HL-60/S4 treated with retinoic acid at 250 ng/mL for 4 days and 3 days (cell line): ENCODE measurements around the gene RHOB.

Experiments
- in situ Hi-C: fragments of 300-500 bp; cut with MboI; formaldehyde crosslinking; loops from 2 replicates; pipeline ENCODE4 v1.7.0; 2022; ENCODE audit warnings: low sequenced_read_pairs

The RHOB gene

GRCh38 chr2:20451000-20451290, 4.1 kb downstream of the RHOB start:
- in situ Hi-C loops, result loop anchor here (10.0 kb wide), 1 partner anchor 194 kb away; no protein-coding TSS in a partner anchor

DNA sequence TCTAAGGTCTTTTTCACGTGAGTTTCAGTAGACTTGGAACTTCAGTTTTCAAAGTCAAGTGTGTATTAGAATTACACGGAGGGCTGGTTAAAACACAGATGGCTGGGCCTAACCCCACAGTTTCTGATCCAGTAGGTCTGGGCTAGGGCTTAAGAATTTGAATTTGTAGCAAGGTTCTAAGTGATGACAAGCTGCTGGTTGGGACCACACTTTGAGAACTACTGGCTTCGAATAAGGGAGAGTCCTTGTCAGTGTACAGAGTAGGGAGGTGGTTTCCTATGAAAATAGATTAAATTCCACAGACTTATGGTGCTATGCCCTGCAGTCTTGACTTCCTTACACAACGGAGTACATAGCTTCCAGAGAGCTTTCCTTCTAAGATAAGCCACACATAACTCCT, 4.5 kb downstream of the RHOB start:
- in situ Hi-C loops, result loop anchor here (10.0 kb wide), 1 partner anchor 193 kb away; no protein-coding TSS in a partner anchor

DNA sequence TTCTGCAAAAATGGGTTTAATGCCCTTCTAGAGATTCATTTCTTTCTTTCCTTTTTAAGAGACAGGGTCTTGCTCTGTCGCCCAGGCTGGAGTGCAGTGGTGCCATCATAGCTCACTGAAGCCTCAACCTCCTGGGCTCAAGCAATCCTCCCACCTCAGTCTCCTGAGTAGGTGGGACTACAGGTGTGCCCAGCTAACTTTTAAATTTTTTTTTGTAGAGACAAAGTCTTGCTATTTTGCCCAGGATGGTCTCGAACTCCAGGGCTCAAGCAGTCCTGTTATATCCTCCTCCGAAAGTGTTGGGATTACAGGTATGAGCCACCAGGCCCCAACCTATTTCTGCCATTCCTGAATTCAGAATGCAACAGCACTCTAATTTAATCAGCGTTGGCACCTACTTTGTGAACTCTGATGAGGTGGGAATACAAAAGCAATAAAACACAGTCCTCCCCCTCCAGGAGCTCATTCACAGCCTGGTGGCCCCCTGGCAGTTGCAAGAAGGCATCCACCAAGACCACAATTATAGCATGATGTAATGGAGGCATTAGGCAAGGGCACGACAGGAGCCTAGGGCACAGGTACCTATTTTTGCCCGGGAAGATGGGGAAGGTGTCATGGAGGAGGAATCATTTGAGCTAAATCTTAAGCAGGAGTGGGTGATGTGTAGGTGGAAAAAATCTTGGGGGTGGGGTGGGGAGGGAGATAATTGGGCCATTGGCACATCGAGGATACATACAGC, 5.1 kb downstream of the RHOB start:
- in situ Hi-C loops, result loop anchor here (10.0 kb wide), 1 partner anchor 193 kb away; no protein-coding TSS in a partner anchor

GRCh38 chr2:20452551-20452950, 5.7 kb downstream of the RHOB start:
- in situ Hi-C loops, result loop anchor here (10.0 kb wide), 1 partner anchor 192 kb away; no protein-coding TSS in a partner anchor

GRCh38 chr2:20453087-20453486, 6.2 kb downstream of the RHOB start:
- in situ Hi-C loops, result loop anchor here (10.0 kb wide), 1 partner anchor 192 kb away; no protein-coding TSS in a partner anchor

DNA sequence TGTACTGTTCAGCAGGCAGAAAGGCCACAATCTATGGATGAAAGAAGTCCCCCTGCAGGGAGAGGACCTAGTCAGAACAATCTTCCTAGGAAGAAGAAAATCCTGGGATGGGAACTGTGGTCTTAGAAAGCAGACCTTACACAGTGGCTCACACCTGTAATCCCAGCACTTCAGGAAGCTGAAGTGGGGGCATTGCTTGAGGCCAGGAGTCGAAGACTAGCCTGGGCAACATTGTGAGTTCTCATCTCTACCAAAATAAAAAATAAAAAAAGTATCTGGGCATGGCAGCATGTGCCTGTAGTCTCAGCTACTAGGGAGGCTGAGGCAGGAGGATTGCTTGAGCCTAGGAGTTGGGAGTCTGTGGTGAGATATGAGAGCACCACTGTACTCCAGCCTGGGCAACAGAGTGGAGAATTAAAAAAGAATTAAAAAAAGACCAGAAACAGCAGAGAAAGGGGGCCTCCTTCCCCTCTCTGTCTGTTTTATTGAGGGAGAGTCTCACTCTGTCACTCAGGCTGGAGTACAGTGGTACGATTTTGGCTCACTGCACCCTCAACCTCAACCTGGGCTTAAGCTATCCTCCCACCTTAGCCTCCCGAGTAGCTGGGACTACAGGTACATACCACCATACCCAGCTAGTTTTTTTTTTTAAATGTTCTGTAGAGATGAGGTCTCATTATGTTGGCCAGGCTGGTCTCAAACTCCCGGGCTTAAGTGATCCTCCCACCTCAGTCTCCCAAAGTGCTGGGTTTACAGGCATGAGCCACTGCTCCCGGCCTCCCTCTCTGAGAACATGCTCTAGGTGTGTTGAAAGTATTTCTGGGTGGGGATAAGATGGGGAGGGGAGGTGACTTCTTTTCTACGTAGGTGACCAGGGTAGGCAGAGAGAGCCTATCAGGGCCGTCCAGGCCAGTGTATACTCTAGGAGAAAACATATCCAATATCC, 7.4 kb downstream of the RHOB start:
- in situ Hi-C loops, result loop anchor here (10.0 kb wide), 1 partner anchor 190 kb away; no protein-coding TSS in a partner anchor

GRCh38 chr2:20455076-20455587, 8.3 kb downstream of the RHOB start:
- in situ Hi-C loops, result loop anchor here (10.0 kb wide), 1 partner anchor 190 kb away; no protein-coding TSS in a partner anchor

GRCh38 chr2:20456116-20456571, 9.3 kb downstream of the RHOB start:
- in situ Hi-C loops, result loop anchor here (10.0 kb wide), 1 partner anchor 189 kb away; no protein-coding TSS in a partner anchor

GRCh38 chr2:20456636-20457426, 10.0 kb downstream of the RHOB start:
- in situ Hi-C loops, result loop anchor here (10.0 kb wide), 1 partner anchor 188 kb away; no protein-coding TSS in a partner anchor

DNA sequence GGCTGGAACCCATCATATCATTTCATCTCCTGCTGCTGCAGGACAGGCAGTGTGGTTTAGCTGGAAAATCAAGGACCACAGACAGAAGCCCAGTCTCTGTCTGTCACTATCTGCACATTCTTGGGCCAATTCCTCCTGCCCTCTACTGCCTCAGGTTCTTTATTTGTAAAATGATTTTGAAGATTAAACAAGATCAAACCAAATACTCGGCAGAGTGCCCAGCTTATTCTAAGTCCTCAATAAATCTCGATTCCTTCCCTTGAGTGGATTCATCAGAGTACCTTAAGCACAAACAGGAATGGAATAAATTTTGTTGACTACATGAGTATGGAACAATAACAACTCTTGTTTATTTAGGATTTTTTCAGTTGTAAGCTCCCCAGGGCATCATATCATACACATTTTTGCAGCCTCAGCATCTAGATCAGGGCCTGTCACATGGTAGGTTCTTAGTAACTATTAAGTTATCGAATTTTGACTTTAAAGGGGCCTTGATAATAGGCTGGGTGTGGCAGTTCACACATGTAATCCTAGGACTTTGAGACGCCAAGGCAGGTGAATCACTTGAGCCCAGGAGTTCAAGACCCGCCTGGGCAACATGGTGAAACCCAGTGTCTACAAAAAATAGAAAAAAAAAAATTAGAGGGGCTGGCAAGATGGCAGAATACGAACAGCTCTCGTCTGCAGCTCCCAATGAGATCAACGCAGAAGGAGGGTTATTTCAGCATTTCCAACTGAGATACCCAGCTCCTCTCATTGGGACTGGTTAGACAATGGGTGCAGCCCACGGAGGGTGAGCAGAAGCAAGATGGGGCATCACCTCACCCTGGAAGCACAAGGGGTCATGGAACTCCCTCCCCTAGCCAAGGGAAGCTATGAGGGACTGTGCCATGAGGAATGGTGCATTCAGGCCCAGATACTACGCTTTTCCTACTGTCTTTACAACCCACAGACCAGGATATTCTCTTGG, 11.1 kb downstream of the RHOB start:
- in situ Hi-C loops, result loop anchor here (10.0 kb wide), 1 partner anchor 187 kb away; no protein-coding TSS in a partner anchor

GRCh38 chr2:20458737-20459484, 12.0 kb downstream of the RHOB start:
- in situ Hi-C loops, result loop anchor here (10.0 kb wide), 1 partner anchor 186 kb away; no protein-coding TSS in a partner anchor

- in situ Hi-C loops, result no loop called here
These were observed 19.0 kb downstream of the RHOB start for GRCh38 chr2:20465716-20466394.

DNA sequence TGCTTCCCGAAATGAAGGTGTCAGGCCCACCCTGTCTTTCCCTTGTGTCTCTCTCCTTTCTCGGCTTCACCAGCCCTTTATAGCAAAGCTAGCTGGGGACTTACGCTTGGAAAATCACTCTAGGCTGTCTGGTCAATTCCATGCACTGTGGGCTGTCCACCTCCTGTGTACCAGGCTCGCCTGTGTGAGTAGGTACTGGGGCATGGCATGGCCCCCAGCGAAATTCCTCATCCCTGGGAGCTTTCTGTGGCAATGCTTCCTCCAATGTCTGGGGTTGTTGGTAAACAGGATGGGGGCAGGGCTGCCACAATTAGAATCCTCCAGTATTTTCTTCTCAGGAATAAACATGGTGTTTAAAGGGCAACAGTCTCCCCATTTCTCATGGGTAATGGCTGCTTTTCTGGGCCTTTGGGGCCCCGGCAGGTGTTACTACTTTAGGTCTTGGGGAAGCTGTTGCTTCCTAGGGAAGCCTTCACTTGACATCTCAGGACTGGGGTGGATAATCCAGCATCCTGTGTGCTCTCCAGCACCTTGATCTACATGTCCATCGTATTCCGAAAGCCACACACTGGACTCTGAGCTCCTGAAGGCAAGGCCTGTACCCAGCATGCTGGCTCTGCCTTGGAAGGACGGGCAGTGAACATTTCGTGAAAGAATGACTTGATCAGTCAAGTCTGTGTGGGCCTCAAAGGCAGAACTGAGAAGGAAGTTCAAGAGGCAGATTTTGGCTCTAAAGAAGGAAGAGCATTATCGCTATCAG, 21.1 kb downstream of the RHOB start:
- in situ Hi-C loops, result no loop called here

GRCh38 chr2:20468549-20469500, 22.0 kb downstream of the RHOB start:
- in situ Hi-C loops, result no loop called here

DNA sequence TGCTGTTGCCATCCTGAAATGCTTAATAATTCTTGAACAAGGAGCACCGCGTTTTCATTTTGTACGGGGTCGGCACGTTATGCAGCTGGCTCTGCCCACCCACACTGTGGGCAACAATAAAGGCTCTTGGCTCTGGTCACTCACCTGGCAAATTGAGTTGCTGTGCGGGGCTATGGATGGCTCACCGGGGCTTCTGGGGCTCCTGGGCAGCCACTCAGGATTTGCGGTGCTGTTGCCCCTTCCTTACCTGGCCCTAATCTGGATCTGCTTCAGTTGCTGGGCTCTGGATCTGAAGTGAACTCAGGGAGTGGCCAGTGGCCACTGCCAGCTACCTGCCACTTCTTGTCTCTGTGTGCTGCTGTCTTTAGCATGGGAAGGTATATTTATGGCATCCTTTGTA, 22.7 kb downstream of the RHOB start:
- in situ Hi-C loops, result no loop called here

GRCh38 chr2:20470211-20470610, 23.3 kb downstream of the RHOB start:
- in situ Hi-C loops, result no loop called here
